HepG2 (cell line): Measurements from ENCODE around the gene AMHR2. TPM values are rescaled to one million over a fixed set of nuclear protein-coding genes. Genes with fewer than 3 reads are reported as not detected.
"Not testable (repeated sequence)": the region's sequence is repeated elsewhere in the genome, so short reads cannot be mapped to it uniquely, and the experiment has no call there.

Experiments used
- ATAC-seq: fragments of 200-7000 bp; cut with Tn5 transposase; 3 replicates; pipeline ENCODE4 v1.9.1; 2020; ENCODE audit warnings: mild to moderate bottlenecking, moderate library complexity
- BruUV-seq: library from RNA; stranded (reverse); fragments of 400-500 nt; replicated peaks from 2 replicates; lab custom pipeline; 2021; lab: Mats Ljungman, UMichigan
- CTCF ChIA-PET: fragments of 300-600 bp; formaldehyde crosslinking; extraction: SDS; loops from one replicate; lab custom pipeline; 2021; ENCODE audit warnings: low total read pairs, inconsistent platforms, low intra/inter-chr PET ratio; lab: Yijun Ruan, JAX
- POLR2A ChIA-PET: fragments of 350-600 bp; sonication (Branson Sonifier 250); formaldehyde crosslinking; loops from one replicate; lab custom pipeline; 2020; ENCODE audit warnings: antibody characterized with exemption, inconsistent platforms; lab: Yijun Ruan, JAX
- DNase-seq: peaks from one replicate; pipeline ENCODE4 v3.0.0-alpha.2; 2015; ENCODE audit warnings: low spot score
- FAIRE-seq: peaks from 3 replicates; lab custom pipeline; 2011; peaks lifted over from hg19 to GRCh38; lab: Jason Lieb, UNC
- H2AFZ ChIP-seq: one replicate; pipeline ENCODE4 v1.6.1; 2011; ENCODE audit warnings: low read length, inconsistent platforms
- H3K27ac ChIP-seq: fragments of 300-600 bp; 3 replicates; pipeline ENCODE4 v1.8.0; 2011; ENCODE audit warnings: mixed run types, mild to moderate bottlenecking, mixed read lengths, low read length, inconsistent platforms; ENCODE audit not compliant: insufficient read depth; ENCODE audit errors: extremely low read length
- H3K27me3 ChIP-seq, 2 experiments: fragments of 200-600 bp in 1 of 2; 2 replicates in 1 of 2; 3 replicates in 1 of 2; pipeline versions ENCODE4 v1.6.0 to v1.8.0; 2011; ENCODE audit warnings: low read length in 2 of 2, mild to moderate bottlenecking in 2 of 2, moderate library complexity in 2 of 2, inconsistent platforms in 1 of 2; ENCODE audit not compliant: insufficient read depth in 2 of 2, control insufficient read depth in 1 of 2
- H3K36me3 ChIP-seq, 2 experiments: fragments of 200-600 bp in 1 of 2; replicated peaks in 1 of 2; 2 replicates in 1 of 2; 3 replicates in 1 of 2; pipeline versions ENCODE4 v1.5.1 to v1.8.0; 2011; ENCODE audit warnings: low read length in 2 of 2, inconsistent platforms in 1 of 2; ENCODE audit not compliant: insufficient read depth in 2 of 2, control insufficient read depth in 1 of 2
- H3K4me1 ChIP-seq: 2 replicates; pipeline ENCODE4 v1.5.1; 2012; ENCODE audit warnings: low read length, inconsistent platforms; ENCODE audit not compliant: insufficient read depth
- H3K4me2 ChIP-seq: 2 replicates; pipeline ENCODE4 v1.6.0; 2011; ENCODE audit warnings: low read depth, low read length, inconsistent platforms
- H3K4me3 ChIP-seq, 3 experiments: fragments of 200-600 bp in 1 of 3; sonication (generic), shearing (Covaris generic) in 1 of 3; replicated peaks in 1 of 3; 2 replicates each; pipeline ENCODE4 v1.5.1; 2011 to 2016; ENCODE audit warnings: low read length in 3 of 3, inconsistent platforms in 2 of 3, low read depth in 2 of 3, mild to moderate bottlenecking in 2 of 3, control low read depth in 1 of 3, mixed read lengths in 1 of 3; ENCODE audit not compliant: insufficient read depth in 1 of 3
- H3K79me2 ChIP-seq: one replicate; pipeline ENCODE4 v1.6.1; 2011; ENCODE audit warnings: low read length, inconsistent platforms; ENCODE audit not compliant: insufficient read depth
- H3K9ac ChIP-seq: 2 replicates; pipeline ENCODE4 v1.6.0; 2011; ENCODE audit warnings: mild to moderate bottlenecking, low read depth, low read length, inconsistent platforms; ENCODE audit not compliant: insufficient read depth
- H3K9me3 ChIP-seq: 2 replicates; pipeline ENCODE4 v1.5.1; 2012; ENCODE audit warnings: mild to moderate bottlenecking, low read length
- H4K20me1 ChIP-seq: 2 replicates; pipeline ENCODE4 v1.6.0; 2011; ENCODE audit warnings: inconsistent platforms, mild to moderate bottlenecking, low read length, moderate library complexity; ENCODE audit not compliant: insufficient read depth
- ARID5B ChIP-seq: IDR thresholded peaks from 2 replicates; pipeline ENCODE4 v1.4.0; 2020; ENCODE audit warnings: mild to moderate bottlenecking, missing genetic modification reagents
- PPARG ChIP-seq: conservative IDR thresholded peaks from 2 replicates; pipeline ENCODE4 v1.6.1; 2016; ENCODE audit warnings: missing biosample characterization, missing genetic modification reagents
- SOX13 ChIP-seq, 3 experiments: fragments of 450-650 bp in 1 of 3; sonication (generic) in 1 of 3; formaldehyde crosslinking in 1 of 3; IDR thresholded peaks in 2 of 3; conservative IDR thresholded peaks in 1 of 3; 2 replicates each; pipeline versions ENCODE4 v1.5.0 to v1.6.1; 2016 to 2020; ENCODE audit warnings: antibody characterized with exemption in 1 of 3, mild to moderate bottlenecking in 1 of 3, missing compliant biosample characterization in 1 of 3, missing genetic modification reagents in 1 of 3, moderate library complexity in 1 of 3
- SP5 ChIP-seq: IDR thresholded peaks from 2 replicates; pipeline ENCODE4 v1.6.1; 2016; ENCODE audit warnings: low read depth, borderline replicate concordance
- ZNF7 ChIP-seq: IDR thresholded peaks from 2 replicates; pipeline ENCODE4 v1.6.1; 2016; ENCODE audit warnings: missing biosample characterization, missing genetic modification reagents
- WGBS: methylation state at CpG from one replicate; pipeline ENCODE4 v1.1.6; 2017; ENCODE audit warnings: low lambda C conversion rate; 5-methylcytosine and 5-hydroxymethylcytosine counted together
- in situ Hi-C: cut with HindIII; loops from 2 replicates; pipeline ENCODE4 v1.10.0; 2017; ENCODE audit warnings: low pct_unique_long_range_greater_than_20kb; ENCODE audit not compliant: extremely low pct_ligation_motif_present
- intact Hi-C: fragments of 100-400 bp; cut with micrococcal nuclease; formaldehyde crosslinking; loops from one replicate; pipeline ENCODE4 v1.10.0; 2022; ENCODE audit not compliant: unreplicated experiment
- polyA plus RNA-seq, 8 experiments: library from polyadenylated mRNA; depleted of rRNA in 3 of 8; stranded (reverse) in 7 of 8; unstranded in 1 of 8; fragments of >200 nt; fragmentation: Illumina TruSeq in 4 of 8; extraction: Trizol in 4 of 8; gene quantifications; 2 replicates each; pipeline versions ENCODE4 v1.2.1 to v1.2.3, GENCODE V29; 2011 to 2016; ENCODE audit warnings: low read depth in 4 of 8, missing spikeins in 1 of 8, mixed read lengths in 1 of 8; ENCODE audit not compliant: insufficient read depth in 1 of 8
- total RNA-seq, 5 experiments: library from RNA; depleted of rRNA; stranded (reverse); fragments of >200 nt; fragmentation: Illumina TruSeq; extraction: Trizol; gene quantifications; 2 replicates each; pipeline ENCODE4 v1.2.3, GENCODE V29; 2016; ENCODE audit warnings: low read depth in 1 of 5

Gene AMHR2
- total and polyA plus RNA-seq, 2 of the 13 experiments (the other 11 are each of a cell fraction or from before 2014, with no cell fraction given): 0.24 to 0.58 TPM

- H3K27ac ChIP-seq: no peak overlapping the region
- intact Hi-C loops: loop anchor here (5.0 kb wide), 1 partner anchor 37 kb away; the partner anchor contains the start of gene SP1
These were observed 3.9 kb upstream of the AMHR2 start for GRCh38 chr12:53419756-53420155.

GRCh38 chr12:53422247-53422646 is 1.4 kb upstream of the AMHR2 start:
- FAIRE-seq, H3K9me3 ChIP-seq, POLR2A ChIA-PET, H3K4me2 ChIP-seq, DNase-seq, H2AFZ ChIP-seq, H3K9ac ChIP-seq, H3K27ac ChIP-seq, BruUV-seq, H3K79me2 ChIP-seq, H4K20me1 ChIP-seq, H3K27me3 ChIP-seq, H3K4me3 ChIP-seq, ATAC-seq, H3K36me3 ChIP-seq: not testable (repeated sequence)
- H3K4me1 ChIP-seq: peaks cover 68% of the 10 kb centered on the region
- in situ Hi-C loops: loop anchor here (5.0 kb wide), 1 partner anchor 75 kb away; no protein-coding TSS in a partner anchor
- WGBS: 57% methylated on average over 12 of the region's 12 CpGs
- intact Hi-C loops: loop anchor here (5.0 kb wide), 1 partner anchor 40 kb away; the partner anchor contains the start of gene SP1
- CTCF ChIA-PET: interaction anchor here (1.3 to 2.0 kb wide), 4 partner anchors 68 to 97 kb away, joined by 3 to 48 read pairs (median 6); no protein-coding TSS in a partner anchor

More at GRCh38 chr12:53419756-53420155, 3.9 kb upstream of the AMHR2 start:
- no TSS peak for BruUV-seq
- no peak overlapping the region for H3K9ac ChIP-seq
- no peaks in the 10 kb centered on the region for H3K36me3 ChIP-seq
- CTCF ChIA-PET: interaction anchor here (1.1 kb wide), 1 partner anchor 67 kb away, joined by 3 read pairs; no protein-coding TSS in a partner anchor
- no peak overlapping the region for H3K4me3 ChIP-seq
- 8% methylated on average over 2 of the region's 2 CpGs for whole genome bisulfite sequencing
- TF ChIP-seq SP5 (no peak), ZNF7 (no peak), SOX13 (IDR thresholded peaks at IDR 0.05) (no peak), SOX13 (CRISPR knock-in tag; conservative IDR thresholded peaks at IDR 0.05 in 1 of 2, IDR thresholded peaks at IDR 0.05 in 1 of 2) (peak in 1 of 2 experiments; percentile 16; a peak in 1 of 4 replicates), PPARG (CRISPR knock-in tag) (0 out of 2 replicates have a peak, but pooled peaks have one; percentile 36), ARID5B (CRISPR knock-in tag) (peak; percentile 33; the same call in 1 of the 2 replicates)
- H4K20me1 ChIP-seq: no peaks in the 10 kb centered on the region
- no peaks in the 10 kb centered on the region for H3K9me3 ChIP-seq
- no peaks in the 10 kb centered on the region for H3K79me2 ChIP-seq
- DNase-seq (no peak), ATAC-seq (no peak; the same call in 2 of the 3 replicates), FAIRE-seq (no peak)
- H3K4me1 ChIP-seq: peaks cover 54% of the 10 kb centered on the region
- no peaks in the 10 kb centered on the region for H3K27me3 ChIP-seq
- in situ Hi-C loops: loop anchor here (5.0 kb wide), 1 partner anchor 72 kb away; no protein-coding TSS in a partner anchor
- no peak overlapping the region for H2AFZ ChIP-seq
- POLR2A ChIA-PET: interaction anchor here (0.7 to 1.0 kb wide), 2 partner anchors 21 to 40 kb away, joined by 3 to 5 read pairs; partner anchors contain the start of genes PRR13 and SP1
- H3K4me2 ChIP-seq: peak overlapping the region; percentile 42; the same call in 1 of the 2 replicates
